ENCODE measurements around the gene LHCGR.

Gene LHCGR

DNA sequence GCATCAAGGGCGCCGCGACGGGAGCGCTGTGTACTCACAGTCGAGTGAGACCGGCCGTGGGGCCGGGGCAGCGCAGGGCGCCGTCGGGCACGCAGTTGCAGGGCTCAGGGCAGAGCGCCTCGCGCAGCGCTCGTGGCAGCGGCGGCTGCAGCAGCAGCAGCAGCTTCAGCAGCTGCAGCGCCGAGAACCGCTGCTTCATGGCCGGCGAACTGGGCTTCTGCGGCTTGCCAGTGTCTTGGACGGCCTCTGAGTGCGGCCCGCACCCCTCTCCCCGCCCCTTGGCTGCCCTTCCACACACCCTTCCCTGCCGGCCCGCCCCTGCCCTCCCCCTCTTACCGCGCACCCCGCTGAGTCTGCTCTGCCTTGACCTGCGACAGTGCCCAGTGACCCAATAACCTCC, at the start of gene LHCGR:
LHCGR (minus strand) TSS at position 252 of the 400 bp plus-strand sequence; CDS start at position 199, 53 bp downstream.
- DNase-seq (ENCODE audit: low read depth in 2 of 2), result no peak

DNA sequence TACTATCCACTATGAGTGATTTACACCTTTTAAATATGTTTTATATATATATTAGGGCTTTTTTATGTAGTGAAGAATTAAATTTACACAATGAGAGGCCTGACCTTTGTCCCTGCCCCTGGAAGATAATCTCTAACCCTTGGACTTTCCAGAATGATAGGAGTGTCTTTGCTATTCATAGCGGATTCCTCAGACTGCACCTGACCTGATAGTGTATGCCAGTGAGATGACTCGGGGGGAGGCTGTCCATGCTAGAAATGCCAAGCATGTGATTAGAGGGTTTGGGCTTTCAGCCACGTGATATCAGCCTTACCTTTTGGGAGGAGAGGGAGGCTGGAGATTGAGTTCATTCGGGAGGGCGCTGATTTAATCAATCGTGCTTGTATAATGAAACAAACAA, 44.1 kb upstream of the LHCGR start:
- DNase-seq (ENCODE audit: low read depth in 2 of 2), result no peak

DNA sequence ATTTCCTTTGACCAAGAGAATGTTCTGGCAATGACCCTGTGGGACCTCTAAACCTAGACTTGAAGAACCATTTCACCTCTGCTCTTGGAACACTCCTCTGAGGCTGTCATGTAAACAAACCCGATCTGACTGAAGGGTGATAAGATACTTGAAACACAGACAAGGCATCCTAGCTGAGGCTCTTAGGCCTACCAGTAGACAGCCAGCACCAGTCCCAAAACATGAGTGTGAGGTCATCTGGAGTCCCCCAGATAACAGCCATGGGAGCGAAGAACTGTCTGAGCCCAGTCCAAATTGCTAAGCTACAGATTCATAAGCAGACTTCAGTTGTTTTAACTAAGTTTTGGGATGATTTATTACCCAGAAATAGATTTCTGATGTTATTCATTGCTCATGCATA, 39.5 kb upstream of the LHCGR start:
- DNase-seq (ENCODE audit: low read depth in 2 of 2), result no peak

DNA sequence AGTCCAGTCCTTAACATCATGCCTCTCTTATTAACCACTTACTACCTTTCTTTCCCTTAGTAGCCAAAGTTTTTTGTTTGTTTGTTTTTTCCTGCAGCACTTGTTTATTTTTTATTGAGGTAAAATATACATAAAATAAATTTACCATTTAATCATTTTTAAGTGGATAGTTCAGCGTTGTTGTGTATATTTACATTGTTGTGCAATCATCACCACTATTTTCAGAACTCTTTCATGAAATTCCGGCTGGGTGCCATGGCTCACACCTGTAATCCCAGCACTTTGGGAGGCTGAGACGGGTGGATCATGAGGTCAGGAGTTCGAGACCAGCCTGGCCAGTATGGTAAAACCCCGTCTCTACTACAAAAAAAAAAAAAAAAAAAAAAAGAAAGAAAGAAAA, 38.1 kb upstream of the LHCGR start:
- DNase-seq (ENCODE audit: low read depth in 2 of 2), result no peak

DNA sequence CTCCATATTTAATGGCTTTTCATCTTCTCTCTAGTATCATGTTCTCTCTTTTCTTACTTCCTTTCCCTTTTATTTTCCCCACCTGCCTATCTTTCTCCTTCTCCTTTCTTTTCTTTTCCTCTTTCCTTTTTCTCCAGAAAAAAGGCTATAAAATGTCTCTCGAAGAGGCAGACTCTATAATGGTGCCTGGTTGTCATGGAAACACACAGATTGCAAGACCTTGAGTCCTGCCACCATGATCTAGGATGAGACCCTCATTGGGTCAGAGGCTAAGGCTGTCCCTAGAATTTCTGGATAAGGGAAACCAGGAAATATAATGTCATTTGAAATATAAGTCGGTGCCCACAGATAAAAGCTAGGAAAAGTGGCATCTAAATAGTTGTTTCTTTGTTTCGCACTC, 36.5 kb upstream of the LHCGR start:
- DNase-seq (ENCODE audit: low read depth in 2 of 2), result no peak

DNA sequence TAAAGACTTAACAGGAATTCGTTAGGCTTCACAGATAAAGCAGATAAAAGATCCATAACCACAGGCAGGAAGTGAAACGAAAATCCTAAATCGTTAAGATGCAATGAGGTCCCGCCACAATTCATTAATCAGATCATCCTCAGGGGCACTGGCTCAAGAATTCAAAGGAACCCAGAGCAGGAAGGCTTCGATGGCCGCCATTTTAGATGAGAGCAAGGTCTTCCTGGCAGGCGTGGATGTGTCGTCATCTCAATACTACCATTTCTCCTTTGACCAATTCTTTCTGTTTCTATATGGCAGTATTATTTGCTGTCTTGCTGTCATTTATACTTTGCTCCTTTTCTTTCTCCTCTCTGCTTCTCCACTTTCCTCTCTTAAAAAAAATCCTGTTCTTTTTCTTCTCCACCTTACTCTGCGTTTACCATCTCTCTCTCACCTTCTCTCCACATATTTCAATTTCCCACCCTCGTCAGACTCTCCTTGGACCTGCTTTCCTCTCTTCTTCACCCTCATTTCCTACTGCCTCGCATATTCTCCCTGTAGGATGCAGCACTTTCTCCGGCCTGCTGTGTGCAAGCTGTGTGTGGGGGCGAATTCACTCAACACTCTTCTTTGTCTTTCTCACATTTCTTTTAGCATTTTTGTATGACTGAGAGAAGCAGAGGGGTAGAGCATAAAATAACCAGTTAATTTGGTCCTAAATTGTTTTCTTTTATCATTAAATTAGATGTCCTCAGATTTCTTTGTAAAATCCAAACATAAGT, 35.1 kb upstream of the LHCGR start:
- no peak for DNase-seq (ENCODE audit: low read depth in 2 of 2)

DNA sequence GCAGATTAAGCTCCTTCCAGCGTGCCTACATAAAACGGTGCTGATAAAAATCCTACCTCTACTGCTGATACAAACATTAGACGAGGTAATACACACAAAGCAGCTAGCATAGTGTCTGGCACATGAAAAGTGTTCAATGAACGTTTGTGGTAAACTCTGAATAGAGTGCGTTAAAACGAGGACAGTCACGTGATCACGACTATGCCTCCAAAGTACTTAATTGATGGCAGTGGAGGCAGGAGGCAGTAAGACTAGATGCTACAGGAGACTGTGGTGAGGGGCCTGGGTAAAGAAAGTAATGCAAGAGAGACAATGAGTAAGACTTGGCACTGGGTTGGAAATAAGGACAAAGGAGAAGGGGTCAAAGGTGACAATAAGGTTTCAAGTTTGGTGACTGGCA, 32.1 kb upstream of the LHCGR start:
- no peak for DNase-seq (ENCODE audit: low read depth in 2 of 2)

DNA sequence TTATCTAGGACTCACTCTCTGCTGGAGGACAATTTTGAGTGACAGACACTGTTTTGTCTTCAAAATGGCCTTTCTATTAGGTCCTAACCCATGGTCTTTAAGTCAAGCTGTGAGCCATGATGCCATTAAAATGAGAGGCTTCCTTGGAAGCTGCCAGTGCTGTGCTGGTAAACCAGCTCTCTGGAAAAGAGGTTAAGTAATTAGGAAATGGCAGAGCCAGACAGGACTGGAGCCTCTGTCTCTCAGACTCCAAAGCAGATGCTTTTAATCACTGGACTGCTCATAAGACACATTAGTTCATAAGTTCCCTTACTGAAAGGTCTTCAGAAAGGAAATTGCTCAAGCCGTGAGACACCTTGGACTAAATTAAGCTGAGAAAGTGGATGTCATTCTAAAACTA, 25.8 kb upstream of the LHCGR start:
- no peak for DNase-seq (ENCODE audit: low read depth in 2 of 2)

DNA sequence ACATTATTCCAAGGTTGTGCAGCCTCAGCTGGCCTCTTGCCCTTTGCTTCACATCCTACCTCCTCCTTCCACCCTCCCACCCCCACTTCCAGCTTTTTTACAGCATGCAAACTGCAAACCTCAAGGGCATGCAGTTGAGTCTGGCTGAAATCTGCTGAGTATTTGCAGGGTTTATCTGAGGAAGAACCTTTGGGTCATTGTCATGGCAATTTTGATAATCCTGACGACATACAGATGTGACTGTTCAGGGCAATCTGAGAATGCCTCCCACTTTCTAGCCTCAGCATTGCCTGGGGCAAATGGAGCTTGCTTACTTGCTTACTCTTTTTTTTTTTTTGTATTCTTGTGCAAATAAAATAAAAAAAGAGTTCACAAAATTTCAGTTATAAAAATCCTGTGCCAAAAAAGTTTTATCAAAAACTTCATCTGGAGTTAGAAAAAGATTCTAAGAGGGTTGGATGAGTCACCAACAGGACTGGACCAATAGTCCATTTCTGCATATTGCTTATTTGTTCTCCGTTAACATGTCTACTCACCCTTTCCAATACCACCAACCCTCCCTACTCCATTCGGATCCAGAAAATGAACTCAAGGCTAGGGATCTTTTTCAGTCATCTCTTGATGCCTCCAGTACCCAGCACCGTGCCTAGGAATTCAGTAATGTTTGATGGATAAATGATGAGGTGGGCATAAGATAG, 23.6 kb upstream of the LHCGR start:
- DNase-seq (ENCODE audit: low read depth in 2 of 2), result no peak

DNA sequence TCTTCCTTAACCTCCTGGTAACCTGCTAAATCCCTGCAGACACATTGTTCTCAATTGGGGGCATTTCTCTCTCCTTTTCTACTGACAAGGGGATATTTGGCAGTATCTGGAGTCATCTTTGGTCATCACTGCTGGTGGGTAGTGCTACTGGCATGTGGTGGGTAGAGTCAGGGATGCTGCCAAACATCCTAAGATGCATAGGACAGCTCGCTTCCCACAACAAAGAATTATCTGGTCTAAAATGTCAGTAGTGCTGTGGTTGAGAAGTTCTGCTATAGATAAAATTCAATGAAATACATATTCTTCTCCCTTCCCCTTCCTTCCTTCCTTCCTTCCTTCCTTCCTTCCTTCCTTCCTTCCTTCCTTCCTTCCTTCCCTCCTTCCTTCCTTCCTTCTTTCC, 18.7 kb upstream of the LHCGR start:
- no peak for DNase-seq (ENCODE audit: low read depth in 2 of 2)

DNA sequence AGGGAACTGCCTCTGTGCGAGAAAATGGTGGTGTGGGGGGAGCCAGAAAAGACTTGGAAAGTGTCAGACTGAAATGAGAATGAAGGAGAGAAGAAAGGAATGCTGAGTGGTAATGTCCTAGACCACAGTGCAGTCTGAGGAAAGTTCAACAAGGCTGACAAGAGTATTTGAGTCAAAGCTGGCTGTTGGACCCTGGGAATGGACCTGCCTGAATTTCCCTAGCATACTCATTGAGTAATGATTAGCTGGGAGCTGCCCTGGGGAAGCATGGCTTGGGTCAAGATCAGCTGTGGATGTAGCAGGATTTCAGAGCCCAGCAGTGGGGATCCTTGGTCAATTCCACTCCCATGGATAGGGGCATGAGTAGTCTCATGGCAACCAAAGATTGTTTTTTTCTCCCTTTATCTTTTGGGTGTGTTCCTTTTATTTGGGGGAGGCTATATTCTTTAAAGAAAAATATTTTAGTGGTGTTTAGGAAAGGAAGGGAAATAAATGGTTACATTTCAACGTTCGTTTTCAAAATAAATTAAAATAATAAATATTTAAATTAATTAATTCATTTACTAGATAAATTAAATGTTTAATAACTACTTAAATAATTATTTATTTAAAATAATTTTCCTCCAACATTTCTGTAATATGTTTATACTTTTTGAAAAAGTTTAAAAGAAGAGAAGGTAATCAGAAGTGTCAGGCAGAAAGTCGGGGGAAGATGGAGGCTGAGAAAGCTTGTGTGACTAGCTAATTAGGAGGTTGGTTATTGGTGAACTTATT, 15.9 kb upstream of the LHCGR start:
- no peak for DNase-seq (ENCODE audit: low read depth in 2 of 2)

DNA sequence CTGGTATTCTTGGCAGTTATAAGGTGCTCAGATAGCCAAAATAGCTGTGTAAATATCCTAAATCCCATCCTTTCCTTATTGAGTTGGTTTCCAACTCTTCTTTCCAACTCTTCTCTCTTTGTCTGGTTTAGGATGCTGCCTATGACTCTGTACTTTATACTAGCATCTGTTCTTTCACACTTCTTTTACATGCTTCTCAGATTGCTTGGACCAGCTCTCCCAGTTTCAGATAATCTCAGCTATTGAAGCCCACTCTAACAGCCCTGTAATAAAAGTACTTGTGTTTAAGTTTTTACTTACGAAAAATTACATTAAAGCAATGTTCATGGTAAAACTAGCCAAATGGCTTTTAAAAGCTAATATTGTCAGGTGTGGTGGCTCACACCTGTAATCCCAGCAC, 14.7 kb upstream of the LHCGR start:
- no peak for DNase-seq (ENCODE audit: low read depth in 2 of 2)

DNA sequence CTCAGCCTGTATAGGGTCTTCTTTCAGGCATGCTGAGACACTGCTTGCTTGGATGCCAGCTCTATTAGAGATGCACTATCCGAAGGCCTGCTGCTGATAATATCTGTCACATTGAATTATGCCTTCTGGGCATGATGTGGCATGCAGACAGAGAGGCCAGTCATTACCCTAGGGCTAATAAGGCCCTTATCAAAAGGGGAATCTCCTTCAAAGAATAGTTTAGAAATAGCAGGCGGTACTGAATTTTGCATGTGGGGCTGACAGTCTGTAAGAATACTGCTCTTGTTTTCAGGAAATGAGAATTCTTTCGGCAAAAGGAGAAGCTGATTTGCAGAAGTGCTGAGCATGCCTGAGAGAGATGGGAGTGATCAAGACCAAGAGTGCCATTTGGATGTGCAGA, 13.1 kb upstream of the LHCGR start:
- DNase-seq (ENCODE audit: low read depth in 2 of 2), result no peak

DNA sequence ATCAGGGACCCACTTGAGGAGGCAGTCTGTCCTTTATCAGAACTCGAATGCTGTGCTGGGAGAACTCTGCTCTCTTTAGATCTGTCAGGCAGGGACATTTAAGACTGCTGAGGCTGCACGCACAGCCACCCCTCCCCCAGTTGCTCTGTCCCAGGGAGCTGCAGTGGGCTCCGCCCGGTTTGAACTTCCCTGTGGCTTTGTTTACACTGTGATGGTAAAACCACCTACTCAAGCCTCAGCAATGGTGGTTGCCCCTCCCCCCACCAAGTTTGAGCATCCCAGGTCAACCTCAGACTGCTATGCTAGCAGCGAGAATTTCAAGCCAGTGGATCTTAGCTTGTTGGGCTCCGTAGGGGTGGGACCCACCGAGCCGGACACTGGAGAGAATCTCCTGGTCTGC, 11.8 kb upstream of the LHCGR start:
- no peak for DNase-seq (ENCODE audit: low read depth in 2 of 2)

DNA sequence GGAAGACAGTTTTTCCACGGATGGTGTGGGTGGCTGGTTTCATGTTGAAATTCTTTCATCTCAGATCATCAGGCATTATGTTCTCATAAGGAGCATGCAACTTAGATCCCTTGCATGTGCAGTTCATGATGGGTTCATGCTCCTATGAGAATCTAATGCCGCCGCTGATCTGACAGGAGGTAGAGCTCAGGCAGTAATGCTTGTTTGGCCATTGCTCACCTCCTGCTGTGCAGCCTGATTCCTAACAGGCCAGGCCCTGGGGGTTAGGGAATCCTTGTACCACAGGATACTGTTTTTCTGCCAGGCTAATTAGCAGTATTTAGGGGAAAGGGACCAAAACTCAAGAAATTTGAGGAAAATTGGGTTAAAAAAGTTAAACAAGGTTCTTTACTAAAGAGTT, 5.3 kb upstream of the LHCGR start:
- no peak for DNase-seq (ENCODE audit: low read depth in 2 of 2)

DNA sequence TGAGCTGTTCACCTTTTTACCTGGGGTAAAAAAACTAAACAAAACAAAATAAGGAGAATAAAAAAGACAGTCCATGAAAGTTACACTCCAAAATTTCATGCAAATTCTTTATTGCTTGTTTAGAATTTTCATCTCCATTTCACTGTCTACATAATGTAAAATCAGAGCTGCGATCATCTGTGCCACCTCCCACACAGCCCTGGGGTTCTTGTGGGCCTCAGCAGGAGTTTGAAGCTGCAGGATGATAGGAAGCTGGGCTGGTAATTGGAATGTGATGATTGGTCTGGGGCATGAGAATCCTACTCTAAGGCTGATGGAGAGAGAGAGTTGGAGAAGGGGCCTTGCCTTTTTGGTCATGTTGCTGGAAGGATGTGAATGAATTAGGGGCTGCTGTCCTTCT, 4.2 kb upstream of the LHCGR start:
- no peak for DNase-seq (ENCODE audit: low read depth in 2 of 2)

DNA sequence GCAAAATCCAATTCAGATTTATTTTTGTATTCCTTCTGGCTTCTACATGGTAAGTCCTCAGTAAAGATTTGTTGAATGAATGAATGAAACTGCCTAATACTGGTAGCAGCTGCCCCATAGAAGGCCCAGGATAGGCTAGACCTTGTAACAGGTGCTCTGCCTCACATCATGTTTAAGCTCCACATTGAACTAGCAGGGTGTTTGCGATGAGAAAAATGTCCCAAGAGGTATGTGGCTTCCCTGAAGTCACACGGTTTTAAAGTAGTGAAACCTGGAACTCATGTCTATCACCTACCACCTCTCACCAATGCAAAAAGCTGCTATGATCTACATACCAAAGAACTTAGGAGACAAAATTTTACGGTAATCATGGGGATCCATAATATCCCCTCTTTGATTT, 765 bp upstream of the LHCGR start:
- no peak for DNase-seq (ENCODE audit: low read depth in 2 of 2)

DNA sequence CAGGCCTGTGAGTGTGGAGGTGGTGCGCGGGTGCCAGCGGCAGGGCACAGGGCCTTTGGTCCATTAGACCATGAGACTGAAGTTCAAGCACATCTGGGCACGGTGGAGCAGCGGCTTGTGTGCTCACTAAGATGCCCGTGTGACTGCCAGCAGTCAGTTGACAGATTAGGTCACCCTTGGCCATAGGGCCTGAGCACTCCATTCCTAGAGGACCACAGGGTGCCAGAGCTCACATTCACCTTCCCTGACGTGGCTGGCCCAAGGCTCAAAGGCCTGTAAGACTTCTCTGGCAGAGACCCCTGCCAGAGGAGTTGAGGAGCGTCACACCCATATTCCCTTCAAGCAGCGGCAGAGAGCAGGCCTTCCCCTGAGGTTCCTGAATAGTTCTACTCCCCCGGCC, 650 bp downstream of the LHCGR start:
- no peak for DNase-seq (ENCODE audit: low read depth in 2 of 2)

DNA sequence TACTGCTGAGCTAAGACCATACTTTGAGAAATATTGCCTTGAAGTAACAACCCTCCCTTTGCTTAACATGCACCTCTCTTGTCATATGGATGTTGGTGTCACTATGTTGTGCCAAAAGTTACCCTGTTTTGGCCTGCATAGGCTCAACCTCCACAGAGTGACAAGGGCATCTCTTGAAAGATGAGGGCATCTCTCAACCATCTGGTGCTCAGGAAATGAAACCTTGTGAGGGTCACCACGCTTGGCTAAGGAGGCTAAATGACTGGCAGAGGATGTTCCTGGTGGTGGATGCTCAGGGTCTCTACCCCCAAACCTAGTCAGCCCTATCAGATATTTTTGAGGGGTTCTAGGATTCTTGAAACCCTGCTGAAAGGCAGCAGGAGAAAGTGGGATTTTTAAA, 2.3 kb downstream of the LHCGR start:
- no peak for DNase-seq (ENCODE audit: low read depth in 2 of 2)

DNA sequence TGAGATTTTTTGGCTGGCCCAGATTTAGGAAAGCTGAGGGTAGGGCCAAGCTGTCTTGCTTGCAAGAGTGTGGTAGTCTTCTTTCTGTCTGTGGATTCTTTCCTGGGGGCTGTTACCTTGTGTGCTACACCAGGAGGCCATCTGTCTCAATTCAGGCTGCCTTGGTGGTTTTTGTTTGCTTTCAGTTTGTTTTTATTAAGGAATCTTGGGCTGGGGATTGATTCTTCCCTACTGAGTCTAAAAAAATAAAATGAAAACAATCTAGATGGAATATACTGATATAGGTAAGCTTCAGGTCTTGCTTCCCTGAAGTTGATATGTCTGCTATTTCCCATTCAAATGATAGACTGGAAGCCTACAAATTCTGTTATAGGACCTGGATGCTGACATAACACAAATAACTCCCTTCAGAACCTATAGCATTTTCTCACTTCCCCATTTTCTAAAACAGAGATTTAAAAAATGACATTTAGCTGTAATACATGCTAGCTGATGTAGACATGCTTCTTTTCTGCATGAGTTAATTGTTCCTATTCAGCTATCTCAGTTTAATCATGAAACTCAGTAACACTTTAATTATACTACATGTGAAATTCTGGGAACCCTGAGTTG, 5.3 kb downstream of the LHCGR start:
- no peak for DNase-seq (ENCODE audit: low read depth in 2 of 2)

DNA sequence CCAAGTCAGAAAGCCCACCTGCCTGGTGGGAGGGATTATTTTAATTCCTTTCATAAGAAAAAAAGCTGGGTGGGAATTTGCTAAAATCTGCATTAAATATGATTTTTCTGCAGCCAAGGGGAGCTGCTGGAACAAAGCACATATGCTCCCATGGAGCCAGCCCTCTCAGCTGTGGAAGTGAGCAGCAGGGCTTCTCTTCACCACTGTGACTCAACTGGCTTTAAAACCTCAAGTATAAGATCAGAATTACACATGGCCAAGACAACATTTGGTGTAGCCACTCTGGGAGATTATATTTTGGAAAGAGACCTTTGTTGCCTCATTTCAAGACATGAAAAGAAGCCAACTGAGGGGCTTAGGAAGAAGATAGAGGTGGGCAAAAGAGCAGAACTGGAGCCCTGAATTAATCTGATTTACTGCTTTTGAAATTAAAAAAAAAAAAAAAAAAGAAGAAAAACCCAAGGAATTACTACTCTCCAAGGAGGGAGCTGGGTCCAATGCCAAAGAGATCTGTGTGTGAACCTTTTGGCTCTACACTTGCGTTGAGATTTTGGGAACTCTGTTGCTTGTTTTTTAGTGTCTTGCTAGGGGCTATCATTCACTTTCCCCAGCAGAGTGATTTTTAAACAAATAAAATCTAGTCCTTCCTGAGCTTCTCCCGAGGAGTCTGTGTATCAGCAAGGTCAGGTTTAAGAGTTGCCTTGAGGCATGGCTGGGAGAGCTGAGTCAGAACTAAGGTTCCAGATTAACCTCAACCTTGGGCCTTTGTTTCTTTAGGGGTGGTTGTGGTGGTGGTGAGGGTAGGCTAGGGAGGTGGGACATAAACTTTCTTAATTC, 6.0 kb downstream of the LHCGR start:
- DNase-seq (ENCODE audit: low read depth in 2 of 2), result no peak

DNA sequence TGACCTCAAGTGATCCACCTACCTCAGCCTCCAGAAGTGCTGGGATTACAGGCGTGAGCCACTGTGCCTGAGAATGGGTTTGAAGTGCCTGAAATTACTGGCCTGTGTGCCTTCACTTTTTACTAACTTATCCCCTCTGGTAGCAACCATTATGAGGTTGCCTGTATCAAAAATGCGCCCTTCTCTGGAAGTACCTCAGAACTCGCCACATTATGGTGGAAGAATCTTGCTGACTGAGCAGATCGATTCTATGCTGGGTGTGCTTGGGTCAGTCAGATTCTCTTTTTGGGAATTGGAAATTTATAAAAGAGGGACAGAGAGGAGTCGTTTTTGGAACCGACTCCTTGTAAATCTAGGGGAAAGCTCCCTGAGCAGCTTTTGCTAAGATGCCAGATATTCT, 8.2 kb downstream of the LHCGR start:
- DNase-seq (ENCODE audit: low read depth in 2 of 2), result no peak
